GM19438 (cell line): ENCODE data around the gene RALGAPB.
"Not testable (repeated sequence)": the region's sequence is repeated elsewhere in the genome, so short reads cannot be mapped to it uniquely, and the experiment has no call there.

ENCODE experiments used
- ATAC-seq: cut with Tn5 transposase; IDR thresholded peaks from one replicate; pipeline ENCODE4 v1.9.1; 2021; ENCODE audit warnings: low read depth; ENCODE audit not compliant: unreplicated experiment

RALGAPB gene

DNA sequence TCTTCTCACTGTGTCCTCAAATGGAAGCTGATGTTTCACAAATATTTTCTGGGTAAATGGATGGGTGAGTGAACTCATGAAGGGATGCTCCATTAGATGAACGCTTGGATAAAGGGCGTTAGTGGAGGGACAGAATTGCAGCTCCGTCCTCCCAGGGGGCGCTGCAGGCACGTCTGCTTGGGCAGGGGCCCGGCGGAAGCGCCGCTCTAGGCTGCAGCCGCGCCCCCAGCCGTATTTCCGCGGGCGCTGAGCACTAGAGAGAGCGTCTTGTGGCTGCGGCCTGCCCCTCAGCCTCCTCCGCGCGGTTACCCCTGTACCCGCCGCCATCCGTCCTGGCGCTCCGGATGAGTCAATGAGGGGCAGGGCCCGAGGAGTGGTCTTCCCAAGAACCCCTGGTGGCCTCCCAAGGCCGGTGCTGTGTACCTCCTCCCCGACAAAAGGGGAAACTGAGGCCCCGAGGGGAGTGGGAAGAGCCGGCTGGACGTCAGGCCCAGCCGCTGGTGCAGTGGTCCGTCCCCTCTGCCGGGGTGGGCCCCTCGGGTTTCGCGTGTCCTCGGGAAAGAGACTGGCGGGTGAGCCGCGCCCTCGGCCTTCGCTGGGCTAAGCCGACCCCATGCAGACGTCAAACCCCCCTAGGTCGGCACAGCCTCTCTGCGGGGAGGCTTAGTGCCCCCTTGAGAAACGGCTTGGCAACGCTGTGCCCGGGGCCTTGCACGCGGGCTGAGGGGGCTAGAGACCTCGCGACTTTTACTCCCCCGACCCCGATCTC lies 26.0 kb upstream of the RALGAPB start:
- ATAC-seq = peak; percentile 74

- ATAC-seq = no peak
Observed at GRCh38 chr20:38447251-38447661, 25.4 kb upstream of the RALGAPB start.

- ATAC-seq = no peak
Observed at GRCh38 chr20:38447931-38448675, 24.5 kb upstream of the RALGAPB start.

GRCh38 chr20:38449046-38449445 lies 23.6 kb upstream of the RALGAPB start:
- no peak for ATAC-seq

DNA sequence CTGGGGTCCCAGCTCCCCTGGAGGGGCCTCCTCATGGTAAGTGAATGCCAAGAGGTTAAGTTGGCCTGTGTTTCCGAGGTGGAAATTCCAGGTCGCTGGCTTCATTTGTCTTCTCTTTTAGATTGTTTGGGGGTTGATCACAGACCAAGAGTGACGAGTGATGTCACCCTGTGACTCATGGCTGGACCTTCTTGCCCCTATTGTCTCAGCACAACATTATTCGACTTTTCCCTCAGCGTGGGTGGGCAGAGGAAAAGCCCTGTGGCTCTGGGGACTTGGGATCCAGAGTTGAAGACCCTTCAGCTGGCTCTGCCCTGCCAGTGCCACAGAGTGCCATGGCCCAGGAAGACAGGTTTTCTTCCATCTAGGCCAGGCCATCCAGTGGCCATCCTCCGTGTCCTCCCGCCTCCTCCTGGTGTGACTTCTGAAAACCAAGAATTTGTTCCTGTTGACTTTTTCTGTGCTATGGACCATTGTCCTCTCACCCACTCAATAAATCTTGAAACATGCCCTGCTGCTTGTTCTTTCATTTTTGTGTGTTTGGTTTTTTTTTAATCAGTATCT lies 22.1 kb upstream of the RALGAPB start:
- no peak for ATAC-seq

GRCh38 chr20:38452880-38453624 lies 19.6 kb upstream of the RALGAPB start:
- no peak for ATAC-seq

DNA sequence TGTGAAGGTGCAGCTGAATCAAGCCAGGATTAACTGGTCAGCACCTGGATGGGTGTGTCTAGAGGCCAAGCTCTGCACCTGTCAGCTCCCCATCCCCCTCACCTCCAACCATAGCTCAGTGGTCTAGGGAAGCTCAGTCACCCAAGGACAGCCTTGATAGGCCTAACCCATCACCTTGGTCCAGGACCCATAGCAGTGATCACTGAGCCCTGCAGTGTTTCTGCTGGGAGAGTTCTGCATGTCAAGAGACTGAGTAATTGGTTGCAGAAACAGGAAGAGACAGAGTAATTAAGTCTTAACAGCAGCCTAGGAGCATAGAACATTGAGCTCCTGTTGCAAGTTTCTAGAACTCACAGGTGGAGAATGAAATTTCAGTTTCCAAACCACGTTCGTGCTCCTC lies 18.7 kb upstream of the RALGAPB start:
- ATAC-seq = peak; percentile 70

- no peak for ATAC-seq
Observed at GRCh38 chr20:38454556-38455473, 17.8 kb upstream of the RALGAPB start.

DNA sequence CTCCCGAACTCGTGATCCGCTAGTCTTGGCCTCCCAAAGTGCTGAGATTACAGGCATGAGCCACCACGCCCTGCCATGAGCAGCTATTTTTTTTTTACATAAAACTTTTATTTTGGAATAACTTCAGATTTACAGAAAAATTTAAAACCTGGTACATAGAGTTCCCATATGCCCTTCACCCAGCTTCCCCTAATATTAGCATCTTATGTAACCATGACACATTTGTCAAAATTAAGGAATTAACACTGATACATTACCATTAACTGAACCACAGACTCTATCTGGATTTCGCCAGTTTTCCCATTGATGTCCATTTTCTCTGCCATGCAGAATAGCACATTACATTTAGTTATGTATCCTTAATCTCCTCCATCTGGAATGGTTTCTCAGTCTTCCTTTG lies 14.3 kb upstream of the RALGAPB start:
- no peak for ATAC-seq

GRCh38 chr20:38460040-38460623 lies 12.5 kb upstream of the RALGAPB start:
- ATAC-seq = no peak

GRCh38 chr20:38460631-38461030 lies 12.0 kb upstream of the RALGAPB start:
- not testable (repeated sequence) for ATAC-seq

DNA sequence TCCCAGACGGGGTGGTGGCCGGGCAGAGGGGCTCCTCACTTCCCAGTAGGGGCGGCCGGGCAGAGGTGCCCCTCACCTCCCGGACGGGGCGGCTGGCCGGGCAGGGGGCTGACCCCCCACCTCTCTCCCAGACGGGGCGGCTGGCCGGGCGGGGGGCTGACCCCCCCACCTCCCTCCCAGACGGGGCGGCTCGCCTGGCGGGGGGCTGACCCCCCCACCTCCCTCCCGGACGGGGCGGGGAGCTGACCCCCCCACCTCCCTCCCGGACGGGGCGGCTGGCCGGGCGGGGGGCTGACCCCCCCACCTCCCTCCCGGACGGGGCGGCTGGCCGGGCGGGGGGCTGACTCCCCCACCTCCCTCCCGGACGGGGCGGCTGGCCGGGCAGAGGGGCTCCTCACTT lies 11.5 kb upstream of the RALGAPB start:
- ATAC-seq = not testable (repeated sequence)

- not testable (repeated sequence) for ATAC-seq
Observed at GRCh38 chr20:38461569-38461968, 11.1 kb upstream of the RALGAPB start.

DNA sequence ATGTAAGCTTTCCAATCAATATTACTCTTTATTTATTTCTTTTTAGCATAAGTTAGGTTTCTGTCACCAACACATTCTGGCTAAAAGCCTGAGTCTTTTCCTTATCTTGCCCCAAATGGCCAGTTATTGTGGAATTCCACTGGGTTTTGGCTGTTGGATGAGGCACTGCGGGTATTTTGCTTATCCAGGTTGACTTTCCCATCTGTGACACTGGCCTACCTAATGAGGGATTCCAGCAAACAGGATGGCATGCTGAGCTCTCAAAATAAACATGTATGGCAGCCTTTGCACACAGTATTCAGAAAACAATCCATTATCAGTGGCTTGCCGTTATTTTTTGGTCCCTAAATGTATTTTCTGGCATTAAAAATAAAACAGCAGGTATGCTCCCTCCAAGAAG lies 6.5 kb upstream of the RALGAPB start:
- no peak for ATAC-seq

DNA sequence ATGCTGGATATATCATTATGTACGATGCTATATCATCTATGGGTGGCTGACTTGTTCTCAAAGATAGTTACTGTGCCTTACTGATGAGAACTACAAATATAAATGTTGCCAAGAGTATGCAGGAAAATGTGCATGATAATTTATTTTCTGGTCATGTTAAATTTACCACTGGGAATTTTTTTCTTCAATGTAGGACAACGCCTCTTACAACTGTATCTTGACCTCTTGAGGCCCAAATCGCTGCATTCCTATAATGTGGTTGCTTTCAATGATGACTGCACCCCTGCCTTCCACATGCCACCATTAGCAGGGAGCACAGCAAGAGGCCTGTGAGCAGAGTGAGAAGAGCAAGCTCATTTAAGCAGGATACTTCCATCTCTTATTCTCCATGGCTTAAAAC lies 5.7 kb upstream of the RALGAPB start:
- ATAC-seq = no peak

- ATAC-seq = no peak
Observed at GRCh38 chr20:38471245-38471644, 1.4 kb upstream of the RALGAPB start.

DNA sequence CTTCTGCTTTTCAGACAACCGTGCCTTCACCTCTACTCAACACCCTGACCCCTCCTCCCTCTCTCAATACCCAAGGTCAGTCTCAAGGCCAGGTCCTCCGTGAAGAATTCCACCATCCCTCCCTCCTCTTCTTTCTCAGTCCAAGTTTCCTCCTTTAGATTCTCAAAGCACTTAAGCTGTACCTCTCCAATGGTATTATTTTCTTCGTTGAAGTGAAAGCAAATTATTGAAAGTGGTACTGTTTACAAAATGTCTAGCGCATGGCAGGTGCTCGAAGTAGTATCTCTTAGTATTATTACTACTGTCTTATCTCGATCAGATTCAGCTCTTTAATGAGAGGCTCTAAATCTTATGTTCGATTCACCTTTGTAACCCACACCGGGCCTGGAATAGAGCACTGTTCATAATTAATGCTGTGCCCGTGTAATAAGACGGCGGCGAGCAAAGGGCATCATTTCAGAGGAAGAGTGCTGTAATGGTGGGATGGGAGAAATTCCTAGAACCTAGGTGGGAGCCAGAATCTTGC lies 593 bp upstream of the RALGAPB start:
- no peak for ATAC-seq

GRCh38 chr20:38473367-38473795 lies 738 bp downstream of the RALGAPB start:
- ATAC-seq = no peak

GRCh38 chr20:38477747-38478146 lies 5.1 kb downstream of the RALGAPB start:
- no peak for ATAC-seq
